ENCODE measurements around the gene TEX26.

TEX26 gene

GRCh38 chr13:31009166-31009565 lies 76.7 kb downstream of the TEX26 start:
- Histone ChIP-seq H3F3A (ENCODE audit: insufficient read depth, low read length) (no peaks in the 10 kb centered on the region), H3K4me3 (ENCODE audit: low read length) (no peak overlapping the region), H3K27ac (ENCODE audit: low read length) (no peak overlapping the region), H3K27me3 (replicated peaks; ENCODE audit: insufficient read depth, low read length) (no peaks in the 10 kb centered on the region), H3K79me2 (ENCODE audit: low read length) (no peaks in the 10 kb centered on the region), H3K4me2 (ENCODE audit: low read depth, low read length) (no peak overlapping the region), H3K9ac (ENCODE audit: low read length) (no peak overlapping the region), H4K20me1 (ENCODE audit: insufficient read depth, low read length) (no peaks in the 10 kb centered on the region), H3K36me3 (replicated peaks; ENCODE audit: insufficient read depth, low read length) (no peaks in the 10 kb centered on the region), H2AFZ (ENCODE audit: low read length) (no peak overlapping the region), H3K4me1 (ENCODE audit: low read length) (no peaks in the 10 kb centered on the region), H3K9me2 (replicated peaks; ENCODE audit: insufficient read depth, low read length) (no peaks in the 10 kb centered on the region), H3K9me3 (replicated peaks; ENCODE audit: insufficient read depth, low read length) (no peaks in the 10 kb centered on the region)
- TF ChIP-seq EZH2 (optimal IDR thresholded peaks at IDR 0.05; ENCODE audit: low read depth, low read length) (no peak), CTCF (IDR thresholded peaks at IDR 0.05; ENCODE audit: low read length) (no peak), EZH2phosphoT487 (IDR thresholded peaks at IDR 0.05; ENCODE audit: low read length) (no peak)
- no peak for DNase-seq

- TF ChIP-seq EZH2phosphoT487 (IDR thresholded peaks at IDR 0.05; ENCODE audit: low read length): no peak
Measured at GRCh38 chr13:31010296-31010695, 77.8 kb downstream of the TEX26 start.

GRCh38 chr13:31011193-31011860 lies 78.9 kb downstream of the TEX26 start:
- Histone ChIP-seq H3K36me3 (replicated peaks; ENCODE audit: insufficient read depth, low read length) (no peaks in the 10 kb centered on the region), H3K4me3 (ENCODE audit: low read length) (no peak overlapping the region), H3K9ac (ENCODE audit: low read length) (no peak overlapping the region), H3K79me2 (ENCODE audit: low read length) (no peaks in the 10 kb centered on the region), H3K4me2 (ENCODE audit: low read depth, low read length) (no peak overlapping the region), H3K4me1 (ENCODE audit: low read length) (no peaks in the 10 kb centered on the region), H4K20me1 (ENCODE audit: insufficient read depth, low read length) (no peaks in the 10 kb centered on the region), H3K9me2 (replicated peaks; ENCODE audit: insufficient read depth, low read length) (no peaks in the 10 kb centered on the region), H3K27ac (ENCODE audit: low read length) (no peak overlapping the region), H3F3A (ENCODE audit: insufficient read depth, low read length) (no peaks in the 10 kb centered on the region), H2AFZ (ENCODE audit: low read length) (no peak overlapping the region), H3K27me3 (replicated peaks; ENCODE audit: insufficient read depth, low read length) (no peaks in the 10 kb centered on the region), H3K9me3 (replicated peaks; ENCODE audit: insufficient read depth, low read length) (no peaks in the 10 kb centered on the region)
- no peak for TF ChIP-seq CTCF (IDR thresholded peaks at IDR 0.05; ENCODE audit: low read length)
- TF ChIP-seq EZH2 (optimal IDR thresholded peaks at IDR 0.05; ENCODE audit: low read depth, low read length): no peak
- TF ChIP-seq EZH2phosphoT487 (IDR thresholded peaks at IDR 0.05; ENCODE audit: low read length): no peak
- DNase-seq: no peak

More at GRCh38 chr13:31010296-31010695, 77.8 kb downstream of the TEX26 start:
- no peaks in the 10 kb centered on the region for H4K20me1 ChIP-seq (ENCODE audit: insufficient read depth, low read length)
- H3K4me1 ChIP-seq (ENCODE audit: low read length): no peaks in the 10 kb centered on the region
- no peak overlapping the region for H3K9ac ChIP-seq (ENCODE audit: low read length)
- no peaks in the 10 kb centered on the region for H3K79me2 ChIP-seq (ENCODE audit: low read length)
- H3K9me3 ChIP-seq (replicated peaks; ENCODE audit: insufficient read depth, low read length): no peaks in the 10 kb centered on the region
- no peak overlapping the region for H3K4me3 ChIP-seq (ENCODE audit: low read length)
- no peak overlapping the region for H3K4me2 ChIP-seq (ENCODE audit: low read depth, low read length)
- no peaks in the 10 kb centered on the region for H3K9me2 ChIP-seq (replicated peaks; ENCODE audit: insufficient read depth, low read length)
- H3F3A ChIP-seq (ENCODE audit: insufficient read depth, low read length): no peaks in the 10 kb centered on the region
- H2AFZ ChIP-seq (ENCODE audit: low read length): no peak overlapping the region
- no peak overlapping the region for H3K27ac ChIP-seq (ENCODE audit: low read length)
- DNase-seq: no peak
- H3K27me3 ChIP-seq (replicated peaks; ENCODE audit: insufficient read depth, low read length): no peaks in the 10 kb centered on the region
- no peaks in the 10 kb centered on the region for H3K36me3 ChIP-seq (replicated peaks; ENCODE audit: insufficient read depth, low read length)

DNA sequence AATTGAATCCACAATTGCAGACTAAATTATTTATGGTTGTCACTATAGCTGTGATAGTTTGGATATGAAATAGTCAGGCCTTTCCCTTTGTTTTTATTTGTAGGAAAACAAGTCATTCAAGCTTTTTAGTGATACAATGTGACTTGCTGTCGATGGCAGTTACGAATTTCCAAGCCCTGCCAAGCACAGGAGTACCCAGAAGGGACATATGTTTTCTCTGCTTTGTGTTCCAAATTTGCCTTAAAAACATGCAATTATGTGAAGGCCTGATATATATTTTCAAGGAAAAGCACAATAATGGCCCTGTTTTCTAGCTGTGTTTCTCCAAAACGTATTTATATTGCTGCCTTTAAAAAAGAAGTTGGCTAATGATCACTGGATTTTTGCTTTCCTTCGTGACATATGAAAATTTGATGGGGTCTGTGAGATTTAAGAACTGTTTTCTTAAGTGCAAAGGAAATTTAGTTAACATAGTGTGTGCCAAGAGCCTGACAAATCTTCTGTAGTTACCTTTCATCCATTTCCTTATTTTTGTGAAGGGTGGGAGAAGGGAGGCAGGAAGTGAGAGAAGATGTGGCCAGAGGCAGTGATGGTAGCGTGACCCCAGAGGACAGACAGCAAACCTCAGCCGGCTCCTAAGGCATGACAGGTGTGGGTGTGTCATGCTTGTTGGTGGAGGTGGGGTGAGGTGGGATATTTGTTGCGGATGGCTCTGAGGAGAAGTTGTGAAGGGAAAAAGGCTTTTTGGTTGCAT lies 79.6 kb downstream of the TEX26 start:
- Histone ChIP-seq H3K79me2 (ENCODE audit: low read length) (no peaks in the 10 kb centered on the region), H3K9ac (ENCODE audit: low read length) (no peak overlapping the region), H3K4me3 (ENCODE audit: low read length) (no peak overlapping the region), H3F3A (ENCODE audit: insufficient read depth, low read length) (no peaks in the 10 kb centered on the region), H3K4me1 (ENCODE audit: low read length) (no peaks in the 10 kb centered on the region), H3K27me3 (replicated peaks; ENCODE audit: insufficient read depth, low read length) (no peaks in the 10 kb centered on the region), H2AFZ (ENCODE audit: low read length) (no peak overlapping the region), H3K27ac (ENCODE audit: low read length) (no peak overlapping the region), H3K9me2 (replicated peaks; ENCODE audit: insufficient read depth, low read length) (no peaks in the 10 kb centered on the region), H3K4me2 (ENCODE audit: low read depth, low read length) (no peak overlapping the region), H3K36me3 (replicated peaks; ENCODE audit: insufficient read depth, low read length) (no peaks in the 10 kb centered on the region), H4K20me1 (ENCODE audit: insufficient read depth, low read length) (no peaks in the 10 kb centered on the region), H3K9me3 (replicated peaks; ENCODE audit: insufficient read depth, low read length) (no peaks in the 10 kb centered on the region)
- no peak for DNase-seq
- no peak for TF ChIP-seq EZH2 (optimal IDR thresholded peaks at IDR 0.05; ENCODE audit: low read depth, low read length)
- TF ChIP-seq EZH2phosphoT487 (IDR thresholded peaks at IDR 0.05; ENCODE audit: low read length): no peak
- no peak for TF ChIP-seq CTCF (IDR thresholded peaks at IDR 0.05; ENCODE audit: low read length)

All from MM.1S (cell line).